Natural killer cell (primary cell): Measurements from ENCODE around the gene PNLIPRP3. TPM values are rescaled to one million over a fixed set of nuclear protein-coding genes. Genes with fewer than 3 reads are reported as not detected.

Experiments used
- ATAC-seq, 3 donors: fragments of 150-1000 bp in 2 of 3; fragments of 200-7000 bp in 1 of 3; cut with Tn5 transposase; 1 replicate in 1 of 3; 2 replicates in 2 of 3; pipeline ENCODE4 v1.10.0; 2021; ENCODE audit warnings: mild to moderate bottlenecking in 2 of 3, moderate library complexity in 2 of 3
- DNase-seq, 2 donors: peaks; one replicate each; pipeline versions ENCODE4 v3.0.0 to v3.0.0-alpha.2; 2013 to 2021; ENCODE audit warnings: mixed read lengths in 1 of 2
- H3K27ac ChIP-seq: one replicate; pipeline ENCODE4 v1.5.1; 2013; ENCODE audit warnings: mild to moderate bottlenecking, low read length
- H3K27me3 ChIP-seq: one replicate; pipeline ENCODE4 v1.6.1; 2013; ENCODE audit warnings: low read length; ENCODE audit not compliant: control insufficient read depth, insufficient read depth
- H3K36me3 ChIP-seq: one replicate; pipeline ENCODE4 v1.6.1; 2013; ENCODE audit warnings: low read length; ENCODE audit not compliant: control insufficient read depth, insufficient read depth
- H3K4me1 ChIP-seq: one replicate; pipeline ENCODE4 v1.6.1; 2013; ENCODE audit warnings: low read length; ENCODE audit not compliant: control insufficient read depth, insufficient read depth
- H3K4me3 ChIP-seq: one replicate; pipeline ENCODE4 v1.5.1; 2013; ENCODE audit warnings: low read length
- H3K9me3 ChIP-seq: one replicate; pipeline ENCODE4 v1.6.1; 2013; ENCODE audit warnings: low read length; ENCODE audit not compliant: control insufficient read depth, insufficient read depth
- H3K27ac Mint-ChIP-seq, 2 donors: one replicate each; pipeline ENCODE4 v1.8.0; 2022; ENCODE audit warnings: mild to moderate bottlenecking in 2 of 2, mixed read lengths in 2 of 2, moderate library complexity in 1 of 2
- H3K27me3 Mint-ChIP-seq, 2 donors: one replicate each; pipeline ENCODE4 v1.8.0; 2022; ENCODE audit warnings: low read depth in 2 of 2, mixed read lengths in 2 of 2
- H3K36me3 Mint-ChIP-seq: one replicate; pipeline ENCODE4 v1.8.0; 2022; ENCODE audit warnings: mixed read lengths
- H3K4me1 Mint-ChIP-seq, 2 donors: one replicate each; pipeline ENCODE4 v1.8.0; 2022; ENCODE audit warnings: mixed read lengths in 2 of 2
- H3K4me3 Mint-ChIP-seq: one replicate; pipeline ENCODE4 v1.8.0; 2022; ENCODE audit warnings: mild to moderate bottlenecking, moderate library complexity, mixed read lengths
- H3K9me3 Mint-ChIP-seq, 2 donors: one replicate each; pipeline ENCODE4 v1.8.0; 2022; ENCODE audit warnings: mixed read lengths in 2 of 2
- WGBS: methylation state at CpG from one replicate; pipeline ENCODE4 v1.1.7; 2013; ENCODE audit warnings: missing lambda C conversion rate; ENCODE audit not compliant: insufficient coverage; 5-methylcytosine and 5-hydroxymethylcytosine counted together
- intact Hi-C: fragments of 100-400 bp; cut with micrococcal nuclease; formaldehyde crosslinking; loops from one replicate; pipeline ENCODE4 v1.14.2; 2022
- total RNA-seq, 4 donors: library from RNA; stranded (reverse); fragments of 120-200 nt in 1 of 4; gene quantifications; one replicate each; pipeline versions ENCODE4 v1.2.3 to v1.2.4, GENCODE V29; 2013 to 2022
- TF ChIP-seq, protein P1 (sequence below): fragments of 200-600 bp; IDR thresholded peaks from one replicate; pipeline ENCODE4 v1.8.0; 2022; ENCODE audit warnings: antibody characterized with exemption

Gene PNLIPRP3
- total RNA-seq, 3 donors from 2014 or later (not counting 1 experiment from before 2014, with no cell fraction given): not detected

DNA sequence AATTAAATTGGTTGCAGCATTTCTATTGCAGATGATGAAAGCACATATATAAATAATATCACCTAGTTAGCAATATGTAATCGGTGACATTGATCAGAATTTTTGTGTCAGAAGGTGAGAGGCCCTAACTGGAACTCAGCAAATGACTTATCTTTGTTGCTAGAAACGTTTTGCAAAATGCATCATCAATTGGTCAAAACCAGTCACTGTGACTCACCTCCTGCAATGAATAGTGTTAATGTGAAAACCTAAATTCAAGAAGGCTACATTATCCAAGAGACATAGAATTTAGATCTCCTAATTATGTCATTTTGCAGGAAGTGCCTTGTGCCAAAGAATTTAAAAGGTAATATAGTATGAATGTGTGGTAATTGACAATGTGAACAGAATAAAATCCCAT lies 9.8 kb upstream of the PNLIPRP3 start:
- H3K27ac Mint-ChIP-seq: no peak overlapping the region
- H3K36me3 ChIP-seq: no peaks in the 10 kb centered on the region
- intact Hi-C loops: no loop called here

DNA sequence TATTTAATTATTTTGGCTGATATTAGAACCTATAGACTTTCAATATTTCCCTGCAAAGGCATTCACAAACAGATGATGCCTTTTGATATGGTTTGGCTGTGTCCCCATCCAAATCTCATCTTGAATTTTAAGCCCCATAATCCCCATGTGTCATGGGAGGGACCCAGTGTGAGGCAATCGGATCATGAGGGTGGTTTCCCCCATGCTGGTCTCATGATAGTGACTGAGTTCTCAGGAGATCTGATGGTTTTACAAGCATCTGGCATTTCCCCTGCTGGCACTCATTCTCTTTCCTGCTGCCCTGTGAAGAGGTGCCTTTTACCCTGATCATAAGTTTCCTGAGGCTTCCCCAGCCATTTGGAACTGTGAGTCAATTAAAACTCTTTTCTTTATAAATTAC lies 9.3 kb upstream of the PNLIPRP3 start:
- Histone ChIP-seq H3K27ac (no peak overlapping the region), H3K36me3 (no peaks in the 10 kb centered on the region), H3K4me3 (no peak overlapping the region), H3K4me1 (no peaks in the 10 kb centered on the region), H3K9me3 (no peaks in the 10 kb centered on the region), H3K27me3 (no peaks in the 10 kb centered on the region)
- Mint-ChIP-seq H3K36me3 (no peaks in the 10 kb centered on the region), H3K27me3 (no peaks in the 10 kb centered on the region), H3K4me1 (no peaks in the 10 kb centered on the region), H3K9me3 (peaks cover 0 to 3% of the 10 kb centered on the region in 2 donors), H3K4me3 (no peak overlapping the region), H3K27ac (no peak overlapping the region)
- TF ChIP-seq, protein P1, sequence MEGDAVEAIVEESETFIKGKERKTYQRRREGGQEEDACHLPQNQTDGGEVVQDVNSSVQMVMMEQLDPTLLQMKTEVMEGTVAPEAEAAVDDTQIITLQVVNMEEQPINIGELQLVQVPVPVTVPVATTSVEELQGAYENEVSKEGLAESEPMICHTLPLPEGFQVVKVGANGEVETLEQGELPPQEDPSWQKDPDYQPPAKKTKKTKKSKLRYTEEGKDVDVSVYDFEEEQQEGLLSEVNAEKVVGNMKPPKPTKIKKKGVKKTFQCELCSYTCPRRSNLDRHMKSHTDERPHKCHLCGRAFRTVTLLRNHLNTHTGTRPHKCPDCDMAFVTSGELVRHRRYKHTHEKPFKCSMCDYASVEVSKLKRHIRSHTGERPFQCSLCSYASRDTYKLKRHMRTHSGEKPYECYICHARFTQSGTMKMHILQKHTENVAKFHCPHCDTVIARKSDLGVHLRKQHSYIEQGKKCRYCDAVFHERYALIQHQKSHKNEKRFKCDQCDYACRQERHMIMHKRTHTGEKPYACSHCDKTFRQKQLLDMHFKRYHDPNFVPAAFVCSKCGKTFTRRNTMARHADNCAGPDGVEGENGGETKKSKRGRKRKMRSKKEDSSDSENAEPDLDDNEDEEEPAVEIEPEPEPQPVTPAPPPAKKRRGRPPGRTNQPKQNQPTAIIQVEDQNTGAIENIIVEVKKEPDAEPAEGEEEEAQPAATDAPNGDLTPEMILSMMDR: no peak
- DNase-seq (no peak), ATAC-seq (no peak)
- intact Hi-C loops: no loop called here
- WGBS: 87% methylated on average over 1 of the region's 1 CpG

More for the DNA sequence above, 9.8 kb upstream of the PNLIPRP3 start:
- ATAC-seq (no peak), DNase-seq (no peak)
- no peaks in the 10 kb centered on the region for H3K27me3 Mint-ChIP-seq
- H3K36me3 Mint-ChIP-seq: no peaks in the 10 kb centered on the region
- no peak overlapping the region for H3K4me3 Mint-ChIP-seq
- TF ChIP-seq, protein P1: no peak
- 61% methylated on average over 2 of the region's 2 CpGs for whole genome bisulfite sequencing
- peaks cover 0 to 3% of the 10 kb centered on the region in 2 donors for H3K9me3 Mint-ChIP-seq
- no peaks in the 10 kb centered on the region for H3K4me1 ChIP-seq
- H3K4me3 ChIP-seq: no peak overlapping the region
- no peaks in the 10 kb centered on the region for H3K4me1 Mint-ChIP-seq
- no peak overlapping the region for H3K27ac ChIP-seq
- no peaks in the 10 kb centered on the region for H3K27me3 ChIP-seq
- no peaks in the 10 kb centered on the region for H3K9me3 ChIP-seq

DNA sequence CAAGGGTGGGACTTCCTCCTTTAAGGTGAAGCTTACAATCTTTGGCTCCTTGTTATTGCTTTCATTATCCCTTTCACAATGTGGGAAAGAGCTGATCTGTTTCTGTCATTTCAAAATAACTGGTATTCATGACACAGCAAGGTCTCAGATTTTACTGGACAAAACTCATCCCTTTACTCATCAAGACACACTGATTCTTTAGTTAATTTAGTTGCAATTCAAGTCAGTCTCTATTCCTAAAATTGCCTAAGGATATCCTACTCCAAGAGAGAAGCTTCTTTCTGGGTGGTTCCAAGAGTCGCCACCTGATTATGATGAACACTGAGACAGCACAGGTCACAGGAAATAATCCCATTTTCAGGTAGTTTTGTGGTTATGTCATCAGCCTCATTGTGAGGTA lies 5.8 kb upstream of the PNLIPRP3 start:
- no peaks in the 10 kb centered on the region for H3K36me3 ChIP-seq
- no peak overlapping the region for H3K4me3 ChIP-seq
- TF ChIP-seq, protein P1: no peak
- no peak overlapping the region for H3K27ac ChIP-seq
- H3K9me3 Mint-ChIP-seq: peaks cover 0 to 2% of the 10 kb centered on the region in 2 donors
- H3K9me3 ChIP-seq: no peaks in the 10 kb centered on the region
- H3K4me1 Mint-ChIP-seq: no peaks in the 10 kb centered on the region
- H3K27me3 Mint-ChIP-seq: peaks cover 0 to 5% of the 10 kb centered on the region in 2 donors
- no peak for ATAC-seq
- WGBS: 100% methylated on average over 1 of the region's 1 CpG
- no peak for DNase-seq
- intact Hi-C loops: no loop called here
- no peak overlapping the region for H3K27ac Mint-ChIP-seq
- no peaks in the 10 kb centered on the region for H3K36me3 Mint-ChIP-seq
- no peaks in the 10 kb centered on the region for H3K4me1 ChIP-seq
- no peak overlapping the region for H3K4me3 Mint-ChIP-seq
- H3K27me3 ChIP-seq: no peaks in the 10 kb centered on the region

DNA sequence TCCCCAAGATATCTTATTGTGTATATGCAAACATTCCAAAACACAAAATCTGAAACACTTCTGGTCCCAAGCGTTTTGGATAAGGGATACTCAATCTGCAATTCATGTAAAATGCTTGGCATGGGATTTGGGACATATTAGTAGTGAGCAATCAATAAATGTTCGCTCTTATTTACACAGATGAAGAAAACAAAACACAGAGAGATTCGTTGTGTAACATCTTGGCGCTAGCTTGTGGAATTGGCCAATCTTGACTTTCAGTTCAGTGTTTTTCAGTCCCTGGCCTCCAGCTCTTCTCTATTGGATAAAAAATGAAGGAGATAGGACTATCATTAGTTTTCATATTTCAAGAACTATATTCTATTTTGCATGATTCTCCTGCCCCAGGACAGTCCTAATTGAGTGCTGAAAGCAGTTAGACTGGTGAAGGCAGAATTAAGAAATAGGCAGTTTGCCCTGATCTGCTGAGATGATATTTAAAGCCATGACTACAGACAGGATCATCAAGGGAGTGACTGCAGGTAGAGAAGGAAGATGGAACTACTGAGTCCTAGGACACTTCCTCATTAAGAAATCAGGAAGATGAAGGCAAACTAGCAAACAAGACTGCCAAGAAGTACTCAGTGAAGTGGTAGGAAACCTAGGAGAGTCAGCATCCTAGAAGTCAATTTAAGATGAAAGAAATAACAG lies 1.8 kb downstream of the PNLIPRP3 start:
- intact Hi-C loops: no loop called here
- no peak for DNase-seq
- no peaks in the 10 kb centered on the region for H3K9me3 Mint-ChIP-seq
- H3K4me3 ChIP-seq: no peak overlapping the region
- H3K36me3 Mint-ChIP-seq: no peaks in the 10 kb centered on the region
- H3K9me3 ChIP-seq: no peaks in the 10 kb centered on the region
- peaks cover 0 to 5% of the 10 kb centered on the region in 2 donors for H3K27me3 Mint-ChIP-seq
- no peaks in the 10 kb centered on the region for H3K36me3 ChIP-seq
- no peak overlapping the region for H3K27ac ChIP-seq
- H3K27ac Mint-ChIP-seq: no peak overlapping the region
- no peaks in the 10 kb centered on the region for H3K27me3 ChIP-seq
- no peak for ATAC-seq
- H3K4me3 Mint-ChIP-seq: no peak overlapping the region
- TF ChIP-seq, protein P1: no peak
- H3K4me1 ChIP-seq: no peaks in the 10 kb centered on the region
- WGBS: 74% methylated on average over 4 of the region's 4 CpGs
- H3K4me1 Mint-ChIP-seq: no peaks in the 10 kb centered on the region
